CD14-positive monocyte (primary cell): Measurements from ENCODE around the gene CMAS. TPM values are rescaled to one million over a fixed set of nuclear protein-coding genes. Genes with fewer than 3 reads are reported as not detected.

Experiments used
- DNase-seq, 3 donors: peaks; one replicate each; pipeline ENCODE4 v3.0.0-alpha.2; 2011 to 2022
- H2AFZ ChIP-seq: 2 replicates; pipeline ENCODE4 v1.6.0; 2012; ENCODE audit warnings: mild to moderate bottlenecking, low read depth, low read length, inconsistent platforms; ENCODE audit not compliant: insufficient read depth, poor library complexity, severe bottlenecking
- H3K27ac ChIP-seq, 2 donors: 1 replicate in 1 of 2; 2 replicates in 1 of 2; pipeline ENCODE4 v1.5.1; 2012 to 2013; ENCODE audit warnings: low read length in 2 of 2, control low read depth in 1 of 2, inconsistent platforms in 1 of 2, low read depth in 1 of 2, mild to moderate bottlenecking in 1 of 2
- H3K27me3 ChIP-seq, 2 donors: one replicate each; pipeline versions ENCODE4 v1.6.0 to v1.6.1; 2011 to 2013; ENCODE audit warnings: low read length in 2 of 2; ENCODE audit not compliant: control insufficient read depth in 2 of 2, insufficient read depth in 2 of 2
- H3K36me3 ChIP-seq, 2 donors: replicated peaks in 1 of 2; 1 replicate in 1 of 2; 2 replicates in 1 of 2; pipeline versions ENCODE4 v1.5.1 to v1.6.1; 2012 to 2013; ENCODE audit warnings: low read length in 2 of 2, control low read depth in 1 of 2, inconsistent platforms in 1 of 2, mild to moderate bottlenecking in 1 of 2; ENCODE audit not compliant: insufficient read depth in 2 of 2, control insufficient read depth in 1 of 2
- H3K4me1 ChIP-seq, 2 donors: 1 replicate in 1 of 2; 2 replicates in 1 of 2; pipeline versions ENCODE4 v1.5.1 to v1.6.1; 2012 to 2013; ENCODE audit warnings: low read length in 2 of 2, control low read depth in 1 of 2, inconsistent platforms in 1 of 2, mild to moderate bottlenecking in 1 of 2, moderate library complexity in 1 of 2; ENCODE audit not compliant: insufficient read depth in 2 of 2, control insufficient read depth in 1 of 2
- H3K4me2 ChIP-seq: replicated peaks from 2 replicates; pipeline ENCODE3; 2012; ENCODE audit warnings: low read length, moderate library complexity, mild to moderate bottlenecking; ENCODE audit not compliant: poor library complexity, severe bottlenecking; ENCODE audit errors: extremely low read depth
- H3K4me3 ChIP-seq, 3 experiments: fragments of 200-600 bp in 1 of 3; sonication (generic) in 1 of 3; replicated peaks in 1 of 3; 1 replicate in 2 of 3; 2 replicates in 1 of 3; pipeline ENCODE4 v1.5.1; 2011 to 2013; ENCODE audit warnings: low read length in 3 of 3, mild to moderate bottlenecking in 3 of 3, control low read depth in 2 of 3, low read depth in 2 of 3, inconsistent platforms in 1 of 3, moderate library complexity in 1 of 3
- H3K79me2 ChIP-seq: 2 replicates; pipeline ENCODE4 v1.6.0; 2012; ENCODE audit warnings: mild to moderate bottlenecking, control low read depth, inconsistent platforms, low read length, moderate library complexity; ENCODE audit not compliant: insufficient read depth
- H3K9ac ChIP-seq: 2 replicates; pipeline ENCODE4 v1.6.0; 2017; ENCODE audit warnings: low read length, mild to moderate bottlenecking; ENCODE audit not compliant: insufficient read depth, poor library complexity, severe bottlenecking
- H3K9me3 ChIP-seq, 2 donors: replicated peaks in 1 of 2; 1 replicate in 1 of 2; 2 replicates in 1 of 2; pipeline versions ENCODE4 v1.5.1 to v1.6.1; 2012 to 2013; ENCODE audit warnings: low read length in 2 of 2, control low read depth in 1 of 2; ENCODE audit not compliant: control insufficient read depth in 1 of 2, insufficient read depth in 1 of 2
- H4K20me1 ChIP-seq: 2 replicates; pipeline ENCODE4 v1.6.0; 2012; ENCODE audit warnings: mild to moderate bottlenecking, low read length, control low read depth, moderate library complexity; ENCODE audit not compliant: insufficient read depth
- H3K27ac Mint-ChIP-seq, 7 donors: one replicate each; pipeline ENCODE4 v1.8.0; 2020; ENCODE audit warnings: mild to moderate bottlenecking in 7 of 7, mixed read lengths in 7 of 7, moderate library complexity in 6 of 7, inconsistent platforms in 2 of 7
- H3K27me3 Mint-ChIP-seq, 3 donors: one replicate each; pipeline ENCODE4 v1.8.0; 2021 to 2022; ENCODE audit warnings: low read depth in 3 of 3, mild to moderate bottlenecking in 3 of 3, mixed read lengths in 3 of 3, moderate library complexity in 3 of 3, inconsistent platforms in 1 of 3
- H3K36me3 Mint-ChIP-seq, 2 donors: one replicate each; pipeline ENCODE4 v1.8.0; 2020; ENCODE audit warnings: mixed read lengths in 2 of 2, inconsistent platforms in 1 of 2, mild to moderate bottlenecking in 1 of 2
- H3K4me1 Mint-ChIP-seq: one replicate; pipeline ENCODE4 v1.8.0; 2020; ENCODE audit warnings: mild to moderate bottlenecking, mixed read lengths
- H3K4me3 Mint-ChIP-seq, 2 donors: one replicate each; pipeline ENCODE4 v1.8.0; 2020; ENCODE audit warnings: mild to moderate bottlenecking in 2 of 2, mixed read lengths in 2 of 2, moderate library complexity in 1 of 2
- H3K9me3 Mint-ChIP-seq, 7 donors: one replicate each; pipeline ENCODE4 v1.8.0; 2020 to 2022; ENCODE audit warnings: mixed read lengths in 7 of 7, mild to moderate bottlenecking in 6 of 7, moderate library complexity in 6 of 7, inconsistent platforms in 2 of 7
- WGBS: methylation state at CpG from one replicate; pipeline ENCODE4 v1.1.5; 2013; ENCODE audit warnings: missing lambda C conversion rate; ENCODE audit not compliant: insufficient coverage; 5-methylcytosine and 5-hydroxymethylcytosine counted together
- intact Hi-C, 2 donors: fragments of 100-400 bp; cut with micrococcal nuclease; formaldehyde crosslinking; loops; one replicate each; pipeline versions ENCODE4 v1.15.0 to v1.15.1; 2023
- polyA plus RNA-seq, 3 donors: library from polyadenylated mRNA; depleted of rRNA in 1 of 3; unstranded in 2 of 3; stranded (reverse) in 1 of 3; fragments of 300-500 nt in 2 of 3; fragments of >200 nt in 1 of 3; fragmentation: Illumina TruSeq in 2 of 3; gene quantifications; 1 replicate in 2 of 3; 2 replicates in 1 of 3; pipeline ENCODE4 v1.2.3, GENCODE V29; 2012 to 2021
- TF ChIP-seq, protein P1 (sequence below): fragments of 200-600 bp; IDR thresholded peaks from one replicate; pipeline ENCODE4 v1.8.0; 2022; ENCODE audit warnings: antibody characterized with exemption, mild to moderate bottlenecking

The CMAS gene
- polyA plus RNA-seq, 3 donors, result 12.6 to 33.1 (median 28.3) TPM

DNA sequence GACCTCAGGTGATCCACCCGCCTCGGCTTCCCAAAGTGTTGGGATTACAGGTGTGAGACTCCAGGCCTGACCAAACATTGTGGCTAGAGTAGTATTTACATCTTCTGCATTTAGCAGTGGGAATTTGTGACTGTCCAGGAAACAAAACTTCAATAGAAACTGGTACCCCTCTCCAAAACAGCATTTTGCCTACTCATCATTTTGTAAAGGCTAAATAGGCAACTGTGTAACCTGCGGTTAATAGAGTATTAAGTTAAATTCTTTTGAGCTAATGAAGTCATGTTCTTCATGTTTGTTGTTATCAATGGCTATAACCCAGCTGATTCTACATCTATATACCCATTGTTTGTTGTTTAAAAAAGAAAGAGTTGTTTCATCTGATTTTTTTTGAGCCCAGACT, 8.1 kb downstream of the CMAS start:
- peaks cover 7% of the 10 kb centered on the region for H3K4me1 Mint-ChIP-seq
- peaks cover 20% of the 10 kb centered on the region for H4K20me1 ChIP-seq
- no peak for DNase-seq
- TF ChIP-seq, protein P1, sequence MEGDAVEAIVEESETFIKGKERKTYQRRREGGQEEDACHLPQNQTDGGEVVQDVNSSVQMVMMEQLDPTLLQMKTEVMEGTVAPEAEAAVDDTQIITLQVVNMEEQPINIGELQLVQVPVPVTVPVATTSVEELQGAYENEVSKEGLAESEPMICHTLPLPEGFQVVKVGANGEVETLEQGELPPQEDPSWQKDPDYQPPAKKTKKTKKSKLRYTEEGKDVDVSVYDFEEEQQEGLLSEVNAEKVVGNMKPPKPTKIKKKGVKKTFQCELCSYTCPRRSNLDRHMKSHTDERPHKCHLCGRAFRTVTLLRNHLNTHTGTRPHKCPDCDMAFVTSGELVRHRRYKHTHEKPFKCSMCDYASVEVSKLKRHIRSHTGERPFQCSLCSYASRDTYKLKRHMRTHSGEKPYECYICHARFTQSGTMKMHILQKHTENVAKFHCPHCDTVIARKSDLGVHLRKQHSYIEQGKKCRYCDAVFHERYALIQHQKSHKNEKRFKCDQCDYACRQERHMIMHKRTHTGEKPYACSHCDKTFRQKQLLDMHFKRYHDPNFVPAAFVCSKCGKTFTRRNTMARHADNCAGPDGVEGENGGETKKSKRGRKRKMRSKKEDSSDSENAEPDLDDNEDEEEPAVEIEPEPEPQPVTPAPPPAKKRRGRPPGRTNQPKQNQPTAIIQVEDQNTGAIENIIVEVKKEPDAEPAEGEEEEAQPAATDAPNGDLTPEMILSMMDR, result no peak
- no peaks in the 10 kb centered on the region for H3K4me1 ChIP-seq
- H3K9ac ChIP-seq, result no peak overlapping the region
- peaks cover 24 to 39% of the 10 kb centered on the region in 2 donors for H3K36me3 Mint-ChIP-seq
- no peak overlapping the region for H3K4me3 Mint-ChIP-seq
- H3K27ac Mint-ChIP-seq, result no peak overlapping the region
- 100% methylated on average over 2 of the region's 3 CpGs for WGBS
- no peak overlapping the region for H3K27ac ChIP-seq
- no peak overlapping the region for H3K4me2 ChIP-seq
- no peaks in the 10 kb centered on the region for H3K27me3 Mint-ChIP-seq
- H3K79me2 ChIP-seq, result peaks cover 33% of the 10 kb centered on the region
- intact Hi-C loops, result no loop called here
- no peak overlapping the region for H3K4me3 ChIP-seq
- H3K9me3 Mint-ChIP-seq, result no peaks in the 10 kb centered on the region
- H2AFZ ChIP-seq, result no peak overlapping the region
- H3K36me3 ChIP-seq, result peaks cover 29 to 50% of the 10 kb centered on the region in 2 donors
- no peaks in the 10 kb centered on the region for H3K9me3 ChIP-seq
- no peaks in the 10 kb centered on the region for H3K27me3 ChIP-seq

DNA sequence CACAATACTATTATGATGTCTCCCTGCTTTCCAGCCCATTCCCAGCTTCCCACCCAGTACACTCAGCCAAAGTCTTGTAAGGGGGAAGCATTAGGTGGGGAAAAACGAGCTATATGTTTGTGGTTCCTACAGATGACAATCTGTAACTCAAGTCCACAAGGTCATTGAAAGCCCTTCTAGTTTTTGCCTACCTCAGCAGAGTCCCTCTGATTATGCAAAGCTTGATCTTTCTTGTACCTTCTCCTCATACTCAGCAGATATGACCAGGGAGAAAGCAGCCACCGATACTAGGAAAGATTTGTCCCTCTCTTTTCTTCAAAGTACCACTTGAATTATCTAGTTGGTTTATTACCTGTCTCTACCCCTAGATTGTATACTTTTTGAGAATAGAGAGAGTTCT, 10.6 kb downstream of the CMAS start:
- H3K27ac ChIP-seq, result no peak overlapping the region
- no peak overlapping the region for H3K4me2 ChIP-seq
- H3K4me3 ChIP-seq, result no peak overlapping the region
- no peak overlapping the region for H2AFZ ChIP-seq
- Mint-ChIP-seq H3K4me3 (no peak overlapping the region), H3K27ac (no peak overlapping the region), H3K27me3 (no peaks in the 10 kb centered on the region), H3K36me3 (peaks cover 35 to 51% of the 10 kb centered on the region in 2 donors), H3K9me3 (no peaks in the 10 kb centered on the region), H3K4me1 (peaks cover 6% of the 10 kb centered on the region)
- TF ChIP-seq, protein P1, result no peak
- H3K4me1 ChIP-seq, result peaks cover 10 to 11% of the 10 kb centered on the region in 2 donors
- peaks cover 7% of the 10 kb centered on the region for H4K20me1 ChIP-seq
- H3K9ac ChIP-seq, result no peak overlapping the region
- no CpG with 5 or more reads among the region's 2 CpGs for WGBS
- H3K36me3 ChIP-seq, result peaks cover 39 to 61% of the 10 kb centered on the region in 2 donors
- DNase-seq, result no peak
- H3K27me3 ChIP-seq, result no peaks in the 10 kb centered on the region
- H3K79me2 ChIP-seq, result peaks cover 14% of the 10 kb centered on the region
- intact Hi-C loops, result no loop called here
- no peaks in the 10 kb centered on the region for H3K9me3 ChIP-seq
